HG02840 (cell line): ENCODE measurements around the gene RGS10.
"Not testable (repeated sequence)": the region's sequence is repeated elsewhere in the genome, so short reads cannot be mapped to it uniquely, and the experiment has no call there.

Experiments
- ATAC-seq: cut with Tn5 transposase; IDR thresholded peaks from one replicate; pipeline ENCODE4 v1.9.1; 2021; ENCODE audit warnings: mild to moderate bottlenecking, moderate library complexity, moderate number of reproducible peaks; ENCODE audit not compliant: unreplicated experiment, low FRiP score

The RGS10 gene, protein sequence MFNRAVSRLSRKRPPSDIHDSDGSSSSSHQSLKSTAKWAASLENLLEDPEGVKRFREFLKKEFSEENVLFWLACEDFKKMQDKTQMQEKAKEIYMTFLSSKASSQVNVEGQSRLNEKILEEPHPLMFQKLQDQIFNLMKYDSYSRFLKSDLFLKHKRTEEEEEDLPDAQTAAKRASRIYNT

DNA sequence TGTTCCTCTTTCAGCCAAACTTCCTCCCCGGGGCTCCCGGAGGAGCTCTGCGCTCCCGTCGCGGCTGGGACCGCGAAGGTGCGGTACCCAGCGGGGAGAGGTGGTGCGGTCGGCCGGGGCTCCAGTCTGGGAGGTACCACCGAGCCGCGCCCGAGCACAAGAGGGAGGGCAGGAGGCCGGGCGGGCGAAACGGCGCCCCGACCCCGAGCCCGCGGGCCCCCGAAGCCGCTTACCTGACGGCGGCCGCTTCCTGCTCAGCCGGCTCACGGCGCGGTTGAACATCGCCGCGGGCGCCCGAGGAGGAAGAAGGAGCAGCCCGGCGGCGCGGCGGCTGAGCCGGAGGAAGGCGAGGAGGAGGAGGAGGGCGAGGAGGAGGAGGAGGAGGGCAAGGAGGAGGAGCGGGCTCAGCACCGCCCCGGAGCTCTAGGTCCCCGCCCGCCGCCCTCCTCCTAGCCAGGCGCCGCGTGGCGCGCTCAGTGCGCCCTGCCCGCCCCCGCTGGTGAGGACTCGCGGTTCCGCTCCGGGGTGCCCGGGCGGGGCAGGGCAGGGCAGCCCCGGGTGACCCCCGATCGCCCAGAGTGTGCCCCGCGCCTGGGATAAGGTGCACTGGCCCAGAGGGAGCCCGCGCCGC is at the start of gene RGS10:
Gene RGS10, minus strand, starts transcription at position 363 of the 631 bp plus-strand sequence. Its CDS starts 81 bp downstream, at position 282.
- peak; percentile 67 for ATAC-seq

GRCh38 chr10:119588071-119588470 is 45.6 kb upstream of the RGS10 start:
- no peak for ATAC-seq

DNA sequence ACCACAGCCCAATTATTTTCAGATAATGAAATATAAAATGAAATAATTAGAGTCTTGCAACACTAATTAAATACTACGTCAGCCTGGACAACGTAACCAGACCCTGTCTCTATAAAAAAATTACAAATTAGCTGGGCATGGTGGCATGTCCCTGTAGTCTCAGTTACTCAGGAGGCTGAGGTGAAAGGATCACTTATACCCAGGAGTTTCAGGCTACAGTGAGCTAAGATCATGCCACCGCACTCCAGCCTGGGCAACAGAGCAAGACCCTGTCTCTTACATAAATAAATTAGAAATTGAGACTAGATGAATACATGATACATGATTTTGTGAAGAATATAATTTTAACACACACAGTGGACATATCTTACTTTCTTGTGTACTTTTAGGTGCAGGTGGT is 35.8 kb upstream of the RGS10 start:
- ATAC-seq = no peak

- ATAC-seq = no peak
These were observed 33.5 kb upstream of the RGS10 start for GRCh38 chr10:119575991-119576390.

DNA sequence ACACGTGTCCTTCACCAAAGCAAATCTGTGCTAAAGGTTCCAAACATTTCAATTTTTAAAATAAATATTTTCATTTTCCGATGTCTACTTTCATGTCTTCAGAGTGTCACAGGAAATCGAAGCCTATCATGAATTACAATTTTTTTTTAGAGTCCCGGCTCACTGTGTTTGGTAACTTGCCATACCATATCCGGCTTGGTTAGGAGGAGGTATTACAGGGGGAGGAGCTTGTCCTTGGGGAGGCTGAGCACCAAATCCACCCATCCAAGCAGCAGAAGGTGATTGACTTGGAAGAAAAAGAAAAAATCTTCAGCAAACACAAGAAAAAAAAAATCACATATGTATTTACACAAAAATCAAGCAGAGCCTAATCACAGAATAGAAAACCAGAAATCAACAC is 33.0 kb upstream of the RGS10 start:
- no peak for ATAC-seq

GRCh38 chr10:119567978-119568377 is 25.5 kb upstream of the RGS10 start:
- ATAC-seq = no peak

GRCh38 chr10:119562097-119562496 is 19.6 kb upstream of the RGS10 start:
- no peak for ATAC-seq

DNA sequence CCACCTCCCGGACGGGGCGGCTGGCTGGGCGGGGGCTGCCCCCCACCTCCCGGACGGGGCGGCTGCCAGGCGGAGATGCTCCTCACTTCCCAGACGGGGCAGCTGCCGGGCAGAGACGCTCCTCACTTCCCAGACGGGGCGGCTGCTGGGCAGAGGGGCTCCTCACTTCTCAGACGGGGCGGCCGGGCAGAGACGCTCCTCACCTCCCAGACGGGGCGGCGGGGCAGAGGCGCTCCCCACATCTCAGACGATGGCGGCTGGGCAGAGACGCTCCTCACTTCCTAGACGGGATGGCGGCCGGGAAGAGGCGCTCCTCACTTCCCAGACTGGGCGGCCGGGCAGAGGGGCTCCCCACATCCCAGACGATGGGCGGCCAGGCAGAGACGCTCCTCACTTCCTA is 17.0 kb upstream of the RGS10 start:
- ATAC-seq = not testable (repeated sequence)

- ATAC-seq = not testable (repeated sequence)
These were observed 13.6 kb upstream of the RGS10 start for GRCh38 chr10:119556081-119556480.

DNA sequence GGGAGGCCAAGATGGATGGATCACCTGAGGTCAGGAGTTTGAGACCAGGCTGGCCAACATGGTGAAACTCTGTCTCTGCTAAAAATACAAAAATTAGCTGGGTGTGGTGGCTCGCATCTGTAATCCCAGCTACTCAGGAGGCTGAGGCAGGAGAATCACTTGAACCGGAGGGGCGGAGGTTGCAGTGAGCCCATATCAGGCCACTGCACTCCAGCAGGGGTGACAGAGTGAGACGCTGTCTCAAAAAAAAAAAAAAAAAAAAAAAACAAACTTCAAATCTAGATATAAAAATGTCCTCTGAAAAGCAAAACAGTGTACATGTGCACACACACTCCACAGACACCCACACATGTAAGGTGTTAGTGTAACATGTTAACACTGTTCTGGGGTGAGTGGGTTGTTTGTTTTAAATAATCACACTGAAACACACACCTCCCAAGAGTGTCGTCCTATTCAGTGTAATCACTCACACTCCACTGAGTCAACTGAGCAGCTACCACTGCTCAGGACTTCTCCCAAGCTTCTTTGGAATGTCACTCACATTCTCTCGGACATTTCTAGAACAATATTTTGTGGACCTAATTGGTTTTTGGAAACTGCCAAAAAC is 12.8 kb upstream of the RGS10 start:
- ATAC-seq = no peak

DNA sequence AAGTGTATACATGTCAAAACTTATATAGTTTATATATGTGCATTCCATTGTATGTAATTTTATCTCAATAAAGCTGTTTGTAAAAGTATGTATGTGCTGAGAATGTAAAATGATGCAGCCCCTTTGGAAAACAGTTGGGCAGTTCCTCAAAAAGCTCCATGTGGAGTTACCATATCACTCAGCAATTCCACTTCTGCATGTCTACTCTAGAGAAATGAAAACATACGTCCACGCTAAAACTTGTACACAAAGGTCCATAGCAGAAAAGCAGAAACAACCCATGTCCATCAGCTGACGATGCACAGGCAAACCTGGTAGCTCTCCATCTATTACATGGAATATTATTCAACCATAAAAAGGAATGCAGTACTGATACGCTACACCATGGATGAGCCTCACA is 8.3 kb upstream of the RGS10 start:
- no peak for ATAC-seq

- ATAC-seq = no peak
These were observed 6.9 kb upstream of the RGS10 start for GRCh38 chr10:119549247-119549999.

DNA sequence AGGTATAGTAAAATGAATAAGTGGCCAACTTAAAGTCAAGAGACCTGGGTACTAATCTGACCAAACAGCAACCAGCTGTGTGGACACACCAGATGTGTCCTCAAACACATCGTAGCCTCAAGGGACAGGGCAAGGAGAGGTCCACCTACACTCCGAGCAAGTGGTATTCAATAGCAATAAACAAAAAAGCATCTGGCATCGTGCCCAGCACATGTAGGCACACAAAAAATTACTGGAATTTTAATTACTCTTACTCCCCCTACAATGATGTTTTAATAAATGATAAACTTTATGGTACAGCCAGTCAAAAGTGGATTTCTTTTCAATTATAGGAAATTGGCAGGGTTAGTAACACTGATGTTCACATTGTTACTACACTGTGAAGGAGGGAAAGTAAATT is 3.5 kb upstream of the RGS10 start:
- no peak for ATAC-seq

DNA sequence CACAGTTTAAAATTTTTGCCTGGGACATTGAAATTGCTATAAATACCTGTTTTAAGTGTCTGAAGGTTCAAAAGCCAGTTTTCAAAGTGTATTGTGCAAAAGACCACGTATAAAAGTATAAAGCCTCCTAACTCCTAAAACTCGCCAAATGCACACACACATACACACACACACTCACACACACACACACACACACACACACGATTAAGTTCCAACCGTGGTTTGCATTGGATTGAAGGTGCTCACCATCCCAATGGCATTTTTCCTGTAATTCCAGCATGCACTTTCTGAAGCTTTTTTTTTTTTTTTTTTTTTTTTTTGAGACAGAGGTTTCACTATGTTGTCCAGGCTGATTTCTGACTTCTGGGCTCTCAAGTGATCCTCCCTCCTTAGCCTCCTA is 2.8 kb upstream of the RGS10 start:
- ATAC-seq = no peak

GRCh38 chr10:119543814-119544642 is 1.5 kb upstream of the RGS10 start:
- ATAC-seq = no peak

DNA sequence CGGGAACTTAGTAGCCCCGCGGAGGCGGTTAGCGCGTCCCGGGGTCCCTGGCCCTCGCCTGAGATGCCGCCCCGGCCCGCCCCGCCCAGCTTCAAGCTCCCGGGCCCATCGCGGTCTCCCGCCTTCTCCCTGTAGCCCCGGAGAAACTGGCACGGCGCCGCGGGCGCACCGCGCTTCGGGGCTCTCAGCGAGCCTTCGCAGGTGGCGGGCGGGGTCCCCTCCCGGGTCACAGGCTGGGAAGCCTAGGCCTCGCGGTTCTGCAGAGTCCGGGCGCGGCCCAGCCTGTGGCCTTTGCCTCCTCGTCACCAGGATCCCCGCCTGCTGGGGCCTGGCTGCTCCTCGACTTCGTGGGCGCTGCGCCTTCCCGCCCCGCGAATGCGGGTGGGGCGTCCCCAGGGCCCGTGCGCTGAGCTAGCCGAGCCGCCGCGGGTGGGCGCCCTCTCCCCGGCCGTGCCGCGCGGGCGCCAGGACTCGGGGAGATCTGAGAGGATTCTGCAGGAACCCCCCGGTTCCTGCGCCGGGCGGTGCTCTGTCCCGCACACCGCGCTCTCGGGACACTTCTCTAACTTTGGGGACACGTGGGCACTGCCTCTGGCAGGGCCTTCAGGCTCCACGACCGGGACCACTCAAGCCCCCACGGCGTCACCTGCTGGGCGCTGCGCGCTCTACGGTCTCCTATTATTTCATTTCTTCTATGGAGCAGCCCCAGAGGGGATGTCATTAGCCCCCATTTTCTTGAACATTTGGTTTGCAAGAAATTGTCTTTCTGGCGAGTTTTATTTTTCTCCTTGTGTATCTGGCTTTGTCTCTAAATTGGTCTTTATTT is 682 bp upstream of the RGS10 start:
- peak; percentile 41 for ATAC-seq

DNA sequence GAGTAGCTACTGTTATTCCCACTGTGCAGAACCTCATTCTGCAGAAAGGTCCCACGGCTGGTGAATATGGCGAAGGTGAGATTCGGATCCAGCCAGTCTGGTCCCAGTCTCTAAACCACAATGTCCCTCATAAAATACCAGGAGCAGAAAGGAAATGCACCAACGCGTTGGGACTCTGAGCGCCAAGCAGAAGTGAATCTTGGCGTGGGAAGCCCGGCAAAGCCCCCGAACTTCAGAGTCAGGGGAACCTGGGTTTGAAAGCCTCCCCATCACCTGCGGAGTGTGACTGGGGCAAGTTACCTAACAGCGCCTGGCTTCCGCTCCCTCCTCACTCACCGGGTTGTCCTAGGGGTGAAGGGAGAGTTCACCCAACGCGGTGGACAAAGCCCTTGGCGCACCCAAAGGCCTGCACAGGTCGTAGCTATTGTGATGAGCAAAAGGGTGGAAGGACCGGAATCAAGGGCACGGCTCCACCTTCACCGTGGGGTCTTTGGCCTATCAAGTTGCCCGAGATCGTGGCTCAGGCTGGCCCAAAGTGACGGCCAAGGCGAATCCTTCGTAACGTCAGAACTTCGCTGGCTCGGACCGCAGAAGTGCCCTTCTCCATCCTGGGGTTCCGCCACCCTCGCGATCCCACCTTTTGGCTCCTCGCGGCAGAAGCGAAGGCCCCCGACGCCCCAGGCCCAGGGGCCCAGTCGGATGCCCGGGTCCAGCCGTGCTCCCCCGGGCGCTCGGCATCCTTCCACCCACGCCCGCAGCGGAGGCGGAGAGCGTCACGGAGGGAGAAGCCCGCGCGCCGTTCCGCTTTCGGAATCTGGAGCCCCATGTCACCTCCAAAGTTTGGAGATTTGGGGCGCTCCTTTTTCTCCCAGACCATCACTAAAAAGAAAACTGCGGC is 811 bp downstream of the RGS10 start:
- ATAC-seq = peak; percentile 14

- no peak for ATAC-seq
These were observed 1.5 kb downstream of the RGS10 start for GRCh38 chr10:119541046-119541445.

DNA sequence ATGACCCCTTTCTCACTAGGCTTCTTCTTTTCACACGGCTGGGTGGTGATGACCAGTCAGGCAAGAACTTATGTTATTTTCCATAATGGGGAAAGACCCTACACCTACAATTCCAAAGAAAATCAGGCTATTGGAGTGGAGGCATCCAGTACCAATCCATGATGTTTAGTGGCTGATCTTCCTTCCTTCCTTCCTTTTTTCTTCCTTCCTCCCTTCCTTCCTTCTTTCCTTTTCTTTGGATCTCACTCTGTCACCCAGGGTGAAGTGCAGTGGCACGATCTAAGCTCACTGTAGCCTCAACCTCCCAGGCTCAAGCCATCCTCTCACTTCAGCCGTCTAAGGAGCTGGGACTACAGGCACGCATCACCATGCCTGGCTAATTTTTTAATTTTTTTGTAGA is 2.5 kb downstream of the RGS10 start:
- no peak for ATAC-seq
